HCT116 (cell line): Measurements from ENCODE around the gene C21orf91. TPM values are rescaled to one million over a fixed set of nuclear protein-coding genes. Genes with fewer than 3 reads are reported as not detected.

ENCODE experiments used
- ATAC-seq: fragments of 200-7000 bp; cut with Tn5 transposase; 2 replicates; pipeline ENCODE4 v1.9.1; 2020; ENCODE audit warnings: mild to moderate bottlenecking, moderate library complexity
- BruUV-seq: library from RNA; stranded (reverse); fragments of 400-500 nt; replicated peaks from 2 replicates; lab custom pipeline; 2021; lab: Mats Ljungman, UMichigan
- CTCF ChIA-PET: fragments of 300-600 bp; sonication (Branson Sonifier 250); formaldehyde crosslinking; loops from one replicate; lab custom pipeline; 2021; ENCODE audit warnings: antibody characterized with exemption; lab: Charles Lee
- POLR2A ChIA-PET: fragments of 300-600, 350-600 bp; sonication (Branson Sonifier 250); formaldehyde crosslinking; loops from one replicate; lab custom pipeline; 2021; ENCODE audit warnings: antibody characterized with exemption; lab: Charles Lee
- RAD21 ChIA-PET, 2 experiments: fragments of 300-600 bp; sonication (Branson Sonifier 250); formaldehyde crosslinking; loops; one replicate each; lab custom pipeline; 2023; ENCODE audit warnings: low total read pairs in 2 of 2; ENCODE audit not compliant: uncharacterized antibody in 2 of 2, unreplicated experiment in 2 of 2, low non-redundant PET in 1 of 2; lab: Charles Lee
- DNase-seq: peaks from one replicate; pipeline ENCODE4 v3.0.0-alpha.2; 2010; ENCODE audit warnings: low read depth, low spot score
- H2AFZ ChIP-seq: fragments of 200-600 bp; shearing (Covaris generic), sonication (generic); 2 replicates; pipeline ENCODE4 v1.6.1; 2017; ENCODE audit warnings: low read depth, mixed run types, mixed read lengths, antibody characterized with exemption, low read length; ENCODE audit not compliant: poor library complexity, severe bottlenecking
- H3K27ac ChIP-seq: 2 replicates; pipeline ENCODE4 v1.5.1; 2012; ENCODE audit warnings: low read depth, low read length
- H3K27me3 ChIP-seq: fragments of 200-600 bp; sonication (generic); 2 replicates; pipeline ENCODE4 v1.6.1; 2016; ENCODE audit warnings: mixed run types, low read length, mixed read lengths; ENCODE audit not compliant: insufficient read depth
- H3K36me3 ChIP-seq, 2 experiments: fragments of 200-500 bp in 1 of 2; fragments of 200-600 bp in 1 of 2; sonication (Bioruptor generic) in 1 of 2; sonication (generic) in 1 of 2; 2 replicates each; pipeline versions ENCODE4 v1.5.1 to v1.6.1; 2014 to 2016; ENCODE audit warnings: low read length in 2 of 2, inconsistent platforms in 1 of 2, mixed read lengths in 1 of 2, mixed run types in 1 of 2; ENCODE audit not compliant: insufficient read depth in 2 of 2, control insufficient read depth in 1 of 2
- H3K4me1 ChIP-seq, 2 experiments: fragments of 200-600 bp in 1 of 2; sonication (generic) in 1 of 2; 2 replicates each; pipeline versions ENCODE4 v1.5.1 to v1.6.1; 2012 to 2017; ENCODE audit warnings: low read length in 2 of 2, inconsistent platforms in 1 of 2, mild to moderate bottlenecking in 1 of 2, mixed read lengths in 1 of 2, mixed run types in 1 of 2, moderate library complexity in 1 of 2; ENCODE audit not compliant: insufficient read depth in 2 of 2, control insufficient read depth in 1 of 2
- H3K4me2 ChIP-seq: fragments of 200-600 bp; sonication (generic); 2 replicates; pipeline ENCODE4 v1.6.1; 2017; ENCODE audit warnings: mixed run types, low read length, mixed read lengths
- H3K4me3 ChIP-seq, 2 experiments: fragments of 200-600 bp in 1 of 2; sonication (generic) in 1 of 2; replicated peaks in 1 of 2; 2 replicates each; pipeline ENCODE4 v1.5.1; 2011 to 2016; ENCODE audit warnings: low read length in 2 of 2, control low read depth in 1 of 2, low read depth in 1 of 2, mild to moderate bottlenecking in 1 of 2, mixed read lengths in 1 of 2, mixed run types in 1 of 2
- H3K79me2 ChIP-seq: fragments of 200-600 bp; sonication (generic); 2 replicates; pipeline ENCODE4 v1.6.1; 2017; ENCODE audit warnings: mild to moderate bottlenecking, mixed run types, low read length, moderate library complexity, mixed read lengths; ENCODE audit not compliant: insufficient read depth
- H3K9ac ChIP-seq: fragments of 200-600 bp; sonication (generic); 2 replicates; pipeline ENCODE4 v1.6.1; 2016; ENCODE audit warnings: low read length, mixed read lengths
- H3K9me2 ChIP-seq: fragments of 200-600 bp; sonication (generic), shearing (Covaris generic); 2 replicates; pipeline ENCODE4 v1.6.1; 2017; ENCODE audit warnings: mixed run types, mild to moderate bottlenecking, moderate library complexity; ENCODE audit not compliant: insufficient read depth
- H3K9me3 ChIP-seq, 2 experiments: fragments of 200-500 bp in 1 of 2; fragments of 200-600 bp in 1 of 2; sonication (Bioruptor generic) in 1 of 2; sonication (generic) in 1 of 2; 2 replicates each; pipeline ENCODE4 v1.6.1; 2014 to 2017; ENCODE audit warnings: low read length in 2 of 2, mixed read lengths in 2 of 2, inconsistent platforms in 1 of 2, low read depth in 1 of 2, mild to moderate bottlenecking in 1 of 2, mixed run types in 1 of 2, moderate library complexity in 1 of 2; ENCODE audit not compliant: control insufficient read depth in 1 of 2, insufficient read depth in 1 of 2
- H4K20me1 ChIP-seq: fragments of 200-600 bp; sonication (generic), shearing (Covaris generic); 2 replicates; pipeline ENCODE4 v1.6.1; 2017; ENCODE audit warnings: mixed run types, mild to moderate bottlenecking, moderate library complexity; ENCODE audit not compliant: insufficient read depth
- ATF3 ChIP-seq: IDR thresholded peaks from 2 replicates; pipeline ENCODE4 v1.6.1; 2012
- CBX3 ChIP-seq: IDR thresholded peaks from 2 replicates; pipeline ENCODE4 v1.6.1; 2012; ENCODE audit warnings: low read depth
- CEBPB ChIP-seq: IDR thresholded peaks from 2 replicates; pipeline ENCODE4 v1.6.1; 2012; ENCODE audit warnings: low read depth
- EGR1 ChIP-seq: IDR thresholded peaks from 2 replicates; pipeline ENCODE4 v1.6.1; 2012; ENCODE audit warnings: low read depth
- FOSL1 ChIP-seq: IDR thresholded peaks from 2 replicates; pipeline ENCODE4 v1.6.1; 2012; ENCODE audit warnings: low read depth
- MAX ChIP-seq: IDR thresholded peaks from 2 replicates; pipeline ENCODE4 v1.6.1; 2012
- REST ChIP-seq: IDR thresholded peaks from 2 replicates; pipeline ENCODE4 v1.6.1; 2012; ENCODE audit warnings: low read depth
- SRF ChIP-seq: IDR thresholded peaks from 2 replicates; pipeline ENCODE4 v1.6.1; 2012; ENCODE audit warnings: low read depth
- TCF7L2 ChIP-seq: IDR thresholded peaks from 2 replicates; pipeline ENCODE4 v1.7.0; 2011; ENCODE audit warnings: borderline replicate concordance, inconsistent platforms; ENCODE audit not compliant: insufficient read depth, insufficient read length; ENCODE audit errors: extremely low read depth
- ZNF274 ChIP-seq: fragments of 200-500 bp; sonication (Bioruptor generic); IDR thresholded peaks from 2 replicates; pipeline ENCODE4 v1.6.1; 2014; ENCODE audit warnings: mild to moderate bottlenecking, low read depth, low read length, inconsistent platforms
- intact Hi-C: fragments of 100-400 bp; cut with micrococcal nuclease; formaldehyde crosslinking; loops from 2 replicates; pipeline ENCODE4 v1.10.0; 2022
- total RNA-seq: library from RNA; stranded (reverse); gene quantifications from one replicate; pipeline ENCODE4 v1.2.1, GENCODE V29; 2021; ENCODE audit not compliant: unreplicated experiment

Gene C21orf91
- total RNA-seq, 1 experiment from 2014 or later = 17.7 TPM

- TF ChIP-seq SRF (no peak), TCF7L2 (no peak), CEBPB (no peak), CBX3 (no peak)
- TF ChIP-seq, all 23 proteins: peak for 0
Measured at GRCh38 chr21:17781524-17781923, 37.6 kb downstream of the C21orf91 start (continued).

- H3K4me3 ChIP-seq = no peak overlapping the region
- H3K9me2 ChIP-seq = no peaks in the 10 kb centered on the region
- no peak overlapping the region for H3K9ac ChIP-seq
- ChIA-PET RAD21 (no interaction called here), POLR2A (no interaction called here), CTCF (no interaction called here)
- TF ChIP-seq TCF7L2 = no peak
- no peak for TF ChIP-seq ZNF274
- no peak for TF ChIP-seq ATF3
- TF ChIP-seq EGR1 = no peak
- no TSS peak for BruUV-seq
- H3K27me3 ChIP-seq = no peaks in the 10 kb centered on the region
- no peaks in the 10 kb centered on the region for H3K9me3 ChIP-seq
- H2AFZ ChIP-seq = no peak overlapping the region
- ATAC-seq = no peak
- H3K36me3 ChIP-seq = no peaks in the 10 kb centered on the region
- DNase-seq = no peak
- no peaks in the 10 kb centered on the region for H4K20me1 ChIP-seq
- intact Hi-C loops = no loop called here
- H3K4me2 ChIP-seq = no peak overlapping the region
- H3K79me2 ChIP-seq = no peaks in the 10 kb centered on the region
- no peak overlapping the region for H3K27ac ChIP-seq
- H3K4me1 ChIP-seq = no peaks in the 10 kb centered on the region
Measured at GRCh38 chr21:17780539-17780938, 38.6 kb downstream of the C21orf91 start.

GRCh38 chr21:17779980-17780379 is 39.2 kb downstream of the C21orf91 start:
- H3K4me2 ChIP-seq = no peak overlapping the region
- no peaks in the 10 kb centered on the region for H3K4me1 ChIP-seq
- H3K9ac ChIP-seq = no peak overlapping the region
- H2AFZ ChIP-seq = no peak overlapping the region
- TF ChIP-seq EGR1 (no peak), CEBPB (no peak), MAX (no peak), REST (no peak), FOSL1 (no peak)
- no peaks in the 10 kb centered on the region for H3K27me3 ChIP-seq
- no peaks in the 10 kb centered on the region for H3K9me3 ChIP-seq
- BruUV-seq = no TSS peak
- no peaks in the 10 kb centered on the region for H3K79me2 ChIP-seq
- ChIA-PET RAD21 (no interaction called here), POLR2A (no interaction called here), CTCF (no interaction called here)
- ATAC-seq = no peak
- H4K20me1 ChIP-seq = no peaks in the 10 kb centered on the region
- no peaks in the 10 kb centered on the region for H3K36me3 ChIP-seq
- intact Hi-C loops = no loop called here
- no peaks in the 10 kb centered on the region for H3K9me2 ChIP-seq
- H3K4me3 ChIP-seq = no peak overlapping the region
- no peak overlapping the region for H3K27ac ChIP-seq
- DNase-seq = no peak
